Colonic mucosa (tissue), 4 donors: ENCODE measurements around the gene TRIP13. TPM values are rescaled to one million over a fixed set of nuclear protein-coding genes. Genes with fewer than 3 reads are reported as not detected.

Experiments used
- DNase-seq: peaks from one replicate; pipeline ENCODE4 v3.0.0-alpha.2; 2020
- H3K27ac ChIP-seq: fragments of 200-600 bp; one replicate; pipeline ENCODE4 v1.8.0; 2021
- H3K27me3 ChIP-seq: fragments of 200-600 bp; one replicate; pipeline ENCODE4 v1.8.0; 2021
- H3K36me3 ChIP-seq: fragments of 200-600 bp; one replicate; pipeline ENCODE4 v1.8.0; 2021
- H3K4me1 ChIP-seq: fragments of 200-600 bp; one replicate; pipeline ENCODE4 v1.8.0; 2021; ENCODE audit warnings: mild to moderate bottlenecking
- H3K4me3 ChIP-seq: fragments of 200-600 bp; one replicate; pipeline ENCODE4 v1.8.0; 2021
- H3K9ac ChIP-seq, 2 donors: one replicate each; pipeline ENCODE4 v1.7.0; 2013; ENCODE audit warnings: control low read depth in 2 of 2, low read depth in 2 of 2, low read length in 2 of 2
- H3K9me3 ChIP-seq: fragments of 200-600 bp; one replicate; pipeline ENCODE4 v1.8.0; 2021
- CTCF ChIP-seq: fragments of 200-600 bp; IDR thresholded peaks from one replicate; pipeline ENCODE4 v1.8.0; 2022; ENCODE audit warnings: antibody characterized with exemption, mild to moderate bottlenecking
- intact Hi-C: fragments of 100-400 bp; cut with DNase I; formaldehyde crosslinking; loops from one replicate; pipeline ENCODE4 v1.14.1; 2022
- total RNA-seq, 2 donors: library from RNA; stranded (reverse); fragmentation: NEBNext Ultra II Directional in 1 of 2; extraction: Animal tissue kit (Norgen Biotek cat#: 25700) in 1 of 2; gene quantifications; one replicate each; pipeline ENCODE4 v1.2.1, GENCODE V29; 2021
- donor health status: healthy.
- donor health status: DM: no; HTN: no; CAD: no.
- donor health status: DM: no; HTN: no; CAD: no.

TRIP13 gene
- total RNA-seq, 2 donors from 2014 or later: 5.8 to 18.1 TPM

- intact Hi-C loops: no loop called here
- no peaks in the 10 kb centered on the region for H3K9me3 ChIP-seq
- H3K36me3 ChIP-seq: no peaks in the 10 kb centered on the region
- no peak for DNase-seq
- H3K9ac ChIP-seq: no peak overlapping the region
- H3K27ac ChIP-seq: peak overlapping the region; percentile 44
- no peak overlapping the region for H3K4me3 ChIP-seq
- no peak for TF ChIP-seq CTCF
- no peaks in the 10 kb centered on the region for H3K27me3 ChIP-seq
- no peaks in the 10 kb centered on the region for H3K4me1 ChIP-seq
Observed at GRCh38 chr5:956941-957747, 64.5 kb downstream of the TRIP13 start.

GRCh38 chr5:957748-958485, 65.2 kb downstream of the TRIP13 start:
- Histone ChIP-seq H3K4me1 (no peaks in the 10 kb centered on the region), H3K27me3 (no peaks in the 10 kb centered on the region), H3K36me3 (no peaks in the 10 kb centered on the region), H3K9me3 (no peaks in the 10 kb centered on the region), H3K27ac (no peak overlapping the region), H3K9ac (peak overlapping the region in 1 of 2 donors; percentile 35), H3K4me3 (no peak overlapping the region)
- TF ChIP-seq CTCF: no peak
- intact Hi-C loops: no loop called here
- DNase-seq: no peak

- no peak for TF ChIP-seq CTCF
- no peak for DNase-seq
- H3K4me1 ChIP-seq: no peaks in the 10 kb centered on the region
- H3K9me3 ChIP-seq: no peaks in the 10 kb centered on the region
- no peak overlapping the region for H3K27ac ChIP-seq
- intact Hi-C loops: no loop called here
- no peak overlapping the region for H3K4me3 ChIP-seq
- no peaks in the 10 kb centered on the region for H3K36me3 ChIP-seq
- no peaks in the 10 kb centered on the region for H3K27me3 ChIP-seq
- no peak overlapping the region for H3K9ac ChIP-seq
Observed at GRCh38 chr5:958701-959571, 66.3 kb downstream of the TRIP13 start.

GRCh38 chr5:959581-960531, 67.2 kb downstream of the TRIP13 start:
- Histone ChIP-seq H3K27ac (no peak overlapping the region), H3K27me3 (no peaks in the 10 kb centered on the region), H3K4me1 (no peaks in the 10 kb centered on the region), H3K9me3 (no peaks in the 10 kb centered on the region), H3K9ac (no peak overlapping the region), H3K36me3 (no peaks in the 10 kb centered on the region), H3K4me3 (no peak overlapping the region)
- no peak for DNase-seq
- TF ChIP-seq CTCF: no peak
- intact Hi-C loops: no loop called here
